GM10266 (cell line): ENCODE data around the gene ZDHHC8.

Source experiments
- DNase-seq: peaks from one replicate; pipeline ENCODE4 v3.0.0; 2012; ENCODE audit errors: extremely low spot score
- TF ChIP-seq, protein P1 (sequence below): IDR thresholded peaks from 2 replicates; pipeline ENCODE4 v1.5.1; 2012; ENCODE audit warnings: mild to moderate bottlenecking, low read depth; ENCODE audit not compliant: control insufficient read depth, insufficient read depth; ENCODE audit errors: missing control alignments

The ZDHHC8 gene

DNA sequence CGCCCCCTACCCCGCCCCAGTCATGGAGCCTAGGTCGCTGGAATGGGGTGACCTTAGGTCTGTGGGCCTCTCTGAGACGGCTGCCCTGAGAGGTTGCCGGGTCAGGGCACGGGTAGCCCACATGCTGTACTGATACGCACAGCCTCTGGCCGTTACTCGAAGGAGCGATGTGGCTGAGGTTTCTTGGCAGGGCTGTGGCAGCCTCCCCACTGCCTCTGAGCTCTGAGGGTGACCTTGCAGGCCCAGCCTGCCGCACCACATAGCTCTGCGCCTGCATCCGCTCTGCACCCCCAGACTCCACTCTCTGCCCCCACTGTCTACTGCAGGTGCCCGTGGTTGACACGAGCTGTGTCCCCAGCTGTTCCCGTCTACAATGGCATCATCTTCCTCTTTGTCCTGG, 7.3 kb downstream of the ZDHHC8 start:
- TF ChIP-seq, protein P1, sequence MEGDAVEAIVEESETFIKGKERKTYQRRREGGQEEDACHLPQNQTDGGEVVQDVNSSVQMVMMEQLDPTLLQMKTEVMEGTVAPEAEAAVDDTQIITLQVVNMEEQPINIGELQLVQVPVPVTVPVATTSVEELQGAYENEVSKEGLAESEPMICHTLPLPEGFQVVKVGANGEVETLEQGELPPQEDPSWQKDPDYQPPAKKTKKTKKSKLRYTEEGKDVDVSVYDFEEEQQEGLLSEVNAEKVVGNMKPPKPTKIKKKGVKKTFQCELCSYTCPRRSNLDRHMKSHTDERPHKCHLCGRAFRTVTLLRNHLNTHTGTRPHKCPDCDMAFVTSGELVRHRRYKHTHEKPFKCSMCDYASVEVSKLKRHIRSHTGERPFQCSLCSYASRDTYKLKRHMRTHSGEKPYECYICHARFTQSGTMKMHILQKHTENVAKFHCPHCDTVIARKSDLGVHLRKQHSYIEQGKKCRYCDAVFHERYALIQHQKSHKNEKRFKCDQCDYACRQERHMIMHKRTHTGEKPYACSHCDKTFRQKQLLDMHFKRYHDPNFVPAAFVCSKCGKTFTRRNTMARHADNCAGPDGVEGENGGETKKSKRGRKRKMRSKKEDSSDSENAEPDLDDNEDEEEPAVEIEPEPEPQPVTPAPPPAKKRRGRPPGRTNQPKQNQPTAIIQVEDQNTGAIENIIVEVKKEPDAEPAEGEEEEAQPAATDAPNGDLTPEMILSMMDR = no peak
- DNase-seq = no peak

DNA sequence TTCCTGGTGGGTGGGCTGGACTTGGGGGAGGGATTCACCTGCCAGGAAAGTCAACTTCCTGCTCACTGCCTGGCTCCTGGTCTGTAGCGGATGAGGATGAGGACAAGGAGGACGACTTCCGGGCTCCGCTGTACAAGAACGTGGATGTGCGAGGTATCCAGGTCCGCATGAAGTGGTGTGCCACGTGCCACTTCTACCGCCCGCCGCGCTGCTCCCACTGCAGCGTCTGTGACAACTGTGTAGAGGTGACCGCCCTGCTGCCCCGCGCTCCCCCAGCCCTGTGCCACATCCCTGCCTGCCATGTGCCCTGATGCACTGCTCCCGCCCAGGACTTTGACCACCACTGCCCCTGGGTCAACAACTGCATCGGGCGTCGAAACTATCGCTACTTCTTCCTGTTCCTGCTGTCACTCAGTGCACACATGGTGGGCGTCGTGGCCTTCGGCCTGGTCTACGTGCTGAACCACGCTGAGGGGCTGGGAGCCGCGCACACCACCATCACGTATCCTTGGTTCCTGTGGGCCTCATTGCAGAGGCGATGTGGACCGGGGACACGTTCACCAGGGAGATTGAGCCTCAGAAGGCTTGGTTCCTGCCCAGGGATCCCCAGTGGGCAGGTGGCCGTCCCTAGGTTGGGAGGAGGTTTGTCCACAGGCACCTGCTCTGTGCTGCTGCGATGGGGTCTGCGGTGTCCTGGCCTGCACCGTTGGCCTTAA, 7.9 kb downstream of the ZDHHC8 start:
- no peak for DNase-seq
- TF ChIP-seq, protein P1 = no peak

DNA sequence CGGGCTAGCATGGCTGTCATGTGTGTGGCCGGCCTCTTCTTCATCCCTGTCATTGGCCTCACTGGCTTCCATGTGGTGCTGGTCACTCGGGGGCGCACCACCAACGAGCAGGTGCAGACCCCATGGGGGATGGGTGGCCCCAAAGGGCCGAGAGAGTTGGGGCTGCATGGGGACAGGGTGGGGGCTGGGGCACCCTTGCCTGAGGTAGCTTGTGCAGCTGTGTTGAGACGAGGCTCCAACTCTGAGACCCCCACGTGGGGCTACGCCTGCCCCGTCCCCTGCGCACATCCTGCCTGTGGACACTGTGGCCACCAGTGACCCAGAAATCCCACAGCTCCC, 8.5 kb downstream of the ZDHHC8 start:
- TF ChIP-seq, protein P1 = no peak

DNA sequence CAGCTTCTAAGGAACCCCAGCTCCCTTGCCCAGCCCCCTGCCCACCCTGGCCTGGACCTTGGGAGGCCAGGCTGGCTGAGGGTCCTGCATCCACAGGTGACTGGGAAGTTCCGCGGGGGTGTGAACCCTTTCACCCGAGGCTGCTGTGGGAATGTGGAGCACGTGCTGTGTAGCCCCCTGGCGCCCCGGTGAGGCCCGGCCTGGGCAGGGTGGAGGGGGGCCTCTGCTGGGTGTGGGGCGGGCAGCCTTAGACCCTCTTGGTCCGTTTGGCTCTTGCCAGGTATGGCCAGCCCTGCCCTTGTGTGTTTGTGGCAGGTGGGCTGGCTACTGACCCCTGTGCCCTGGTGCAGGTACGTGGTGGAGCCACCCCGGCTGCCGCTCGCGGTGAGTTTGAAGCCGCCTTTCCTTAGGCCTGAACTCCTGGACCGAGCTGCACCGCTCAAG, 8.9 kb downstream of the ZDHHC8 start:
- TF ChIP-seq, protein P1 = no peak
- no peak for DNase-seq

More for the DNA sequence above, 8.5 kb downstream of the ZDHHC8 start:
- no peak for DNase-seq

DNA sequence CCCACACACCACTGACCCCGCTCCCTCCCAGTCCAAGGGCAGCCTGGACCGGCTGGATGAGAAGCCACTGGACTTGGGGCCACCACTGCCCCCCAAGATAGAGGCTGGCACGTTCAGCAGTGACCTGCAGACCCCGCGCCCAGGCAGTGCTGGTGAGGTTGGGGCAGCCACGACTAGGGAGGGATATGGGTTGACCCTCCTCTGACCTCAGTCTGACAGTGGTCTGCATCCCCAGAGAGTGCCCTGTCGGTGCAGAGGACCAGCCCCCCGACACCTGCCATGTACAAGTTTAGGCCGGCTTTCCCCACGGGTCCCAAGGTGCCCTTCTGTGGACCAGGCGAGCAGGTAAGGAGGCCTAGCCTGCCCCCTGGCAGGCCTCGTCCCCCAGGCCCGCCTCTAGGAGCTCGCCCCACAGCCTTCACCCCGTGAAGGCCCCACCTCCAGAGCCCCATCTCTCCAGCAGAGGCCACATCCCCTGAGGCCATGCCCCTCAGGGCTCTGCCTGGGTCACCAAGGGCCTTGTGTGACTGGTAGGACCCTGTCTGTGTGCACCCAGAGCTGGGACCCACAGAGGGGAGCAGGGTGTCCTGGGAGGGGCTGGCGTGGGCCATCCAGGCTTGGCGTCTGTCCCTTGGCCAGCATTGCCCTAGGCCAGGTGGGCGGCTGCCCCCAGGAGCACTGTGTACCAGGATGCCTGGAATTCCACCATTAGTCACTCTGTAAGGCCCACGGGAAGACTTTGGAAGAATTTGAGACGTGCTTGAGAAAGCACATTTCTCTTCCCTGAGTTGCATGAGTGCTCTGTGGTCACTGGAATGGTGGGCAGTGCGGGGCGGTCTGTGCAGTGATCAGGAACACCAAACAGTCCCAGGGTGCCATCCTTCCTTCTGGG, 9.8 kb downstream of the ZDHHC8 start:
- TF ChIP-seq, protein P1 = no peak
- DNase-seq = no peak

DNA sequence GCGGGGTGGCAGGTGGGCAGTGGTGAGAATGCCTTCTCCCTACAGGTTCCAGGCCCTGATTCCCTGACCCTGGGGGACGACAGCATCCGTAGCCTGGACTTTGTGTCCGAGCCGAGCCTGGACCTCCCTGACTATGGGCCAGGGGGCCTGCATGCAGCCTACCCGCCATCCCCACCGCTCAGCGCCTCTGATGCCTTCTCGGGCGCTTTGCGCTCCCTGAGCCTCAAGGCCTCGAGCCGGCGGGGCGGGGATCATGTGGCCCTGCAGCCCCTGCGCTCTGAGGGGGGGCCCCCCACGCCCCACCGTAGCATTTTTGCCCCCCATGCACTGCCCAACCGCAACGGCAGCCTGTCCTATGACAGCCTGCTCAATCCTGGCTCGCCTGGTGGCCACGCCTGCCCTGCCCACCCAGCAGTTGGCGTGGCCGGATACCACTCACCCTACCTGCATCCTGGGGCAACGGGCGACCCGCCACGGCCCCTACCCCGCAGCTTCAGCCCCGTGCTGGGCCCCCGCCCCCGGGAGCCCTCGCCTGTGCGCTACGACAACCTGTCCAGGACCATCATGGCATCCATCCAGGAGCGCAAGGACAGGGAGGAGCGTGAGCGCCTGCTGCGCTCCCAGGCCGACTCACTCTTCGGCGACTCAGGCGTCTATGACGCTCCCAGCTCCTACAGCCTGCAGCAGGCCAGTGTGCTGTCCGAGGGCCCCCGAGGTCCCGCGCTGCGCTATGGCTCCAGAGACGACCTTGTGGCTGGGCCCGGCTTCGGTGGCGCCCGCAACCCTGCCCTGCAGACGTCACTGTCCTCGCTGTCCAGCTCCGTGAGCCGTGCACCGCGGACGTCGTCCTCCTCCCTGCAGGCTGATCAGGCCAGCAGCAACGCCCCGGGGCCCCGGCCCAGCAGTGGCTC, 11.4 kb downstream of the ZDHHC8 start:
- TF ChIP-seq, protein P1 = no peak
- no peak for DNase-seq
